Brain microvascular endothelial cell (primary cell): ENCODE results near the gene E2F2.
A peak's percentile ranks its signal among the peaks of the same experiment; 100 is the strongest.

Experiments
- DNase-seq: peaks from one replicate; pipeline ENCODE4 v3.0.0-alpha.2; 2020
- H3K27ac ChIP-seq: fragments of 250-450 bp; sonication (Bioruptor Pico); 2 replicates; pipeline ENCODE4 v1.5.1; 2020; ENCODE audit warnings: mild to moderate bottlenecking, moderate library complexity
- H3K27me3 ChIP-seq: fragments of 250-450 bp; sonication (Bioruptor Pico); replicated peaks from 2 replicates; pipeline ENCODE4 v1.5.1; 2020; ENCODE audit warnings: mild to moderate bottlenecking
- H3K36me3 ChIP-seq: fragments of 250-450 bp; sonication (Bioruptor Pico); replicated peaks from 2 replicates; pipeline ENCODE4 v1.5.1; 2020; ENCODE audit warnings: mild to moderate bottlenecking
- H3K4me3 ChIP-seq: 2 replicates; pipeline ENCODE4 v1.5.1; 2011; ENCODE audit warnings: low read depth, mild to moderate bottlenecking, control low read depth, low read length, moderate library complexity
- CTCF ChIP-seq: IDR thresholded peaks from 2 replicates; pipeline ENCODE4 v1.5.1; 2011; ENCODE audit warnings: low read depth, mild to moderate bottlenecking, moderate library complexity, low read length, control low read depth, inconsistent platforms; ENCODE audit errors: missing control alignments
- in situ Hi-C: cut with HindIII; loops from 2 replicates; pipeline ENCODE4 v1.10.0; 2017; ENCODE audit warnings: low sequenced_read_pairs, low pct_ligation_motif_present

Gene E2F2

GRCh38 chr1:23576338-23577055, 45.5 kb upstream of the E2F2 start:
- no peak for DNase-seq
- TF ChIP-seq CTCF: no peak
- peak overlapping the region; percentile 99 for H3K27ac ChIP-seq
- in situ Hi-C loops: no loop called here
- no peaks in the 10 kb centered on the region for H3K27me3 ChIP-seq
- H3K36me3 ChIP-seq: no peaks in the 10 kb centered on the region
- H3K4me3 ChIP-seq: peak overlapping the region; percentile 33

GRCh38 chr1:23575226-23575810, 44.3 kb upstream of the E2F2 start:
- TF ChIP-seq CTCF: no peak
- Histone ChIP-seq H3K4me3 (no peak overlapping the region), H3K36me3 (no peaks in the 10 kb centered on the region), H3K27me3 (no peaks in the 10 kb centered on the region), H3K27ac (peak overlapping the region; percentile 99)
- in situ Hi-C loops: no loop called here
- DNase-seq: no peak

- Histone ChIP-seq H3K27me3 (no peaks in the 10 kb centered on the region), H3K4me3 (no peak overlapping the region), H3K27ac (no peak overlapping the region), H3K36me3 (no peaks in the 10 kb centered on the region)
- no peak for TF ChIP-seq CTCF
- in situ Hi-C loops: no loop called here
- DNase-seq: no peak
Observed at GRCh38 chr1:23574265-23574754, 43.3 kb upstream of the E2F2 start.

- in situ Hi-C loops: no loop called here
- H3K27ac ChIP-seq: no peak overlapping the region
- no peaks in the 10 kb centered on the region for H3K27me3 ChIP-seq
- no peaks in the 10 kb centered on the region for H3K36me3 ChIP-seq
- no peak for TF ChIP-seq CTCF
- no peak for DNase-seq
- H3K4me3 ChIP-seq: no peak overlapping the region
Observed at GRCh38 chr1:23573574-23574182, 42.6 kb upstream of the E2F2 start.

DNA sequence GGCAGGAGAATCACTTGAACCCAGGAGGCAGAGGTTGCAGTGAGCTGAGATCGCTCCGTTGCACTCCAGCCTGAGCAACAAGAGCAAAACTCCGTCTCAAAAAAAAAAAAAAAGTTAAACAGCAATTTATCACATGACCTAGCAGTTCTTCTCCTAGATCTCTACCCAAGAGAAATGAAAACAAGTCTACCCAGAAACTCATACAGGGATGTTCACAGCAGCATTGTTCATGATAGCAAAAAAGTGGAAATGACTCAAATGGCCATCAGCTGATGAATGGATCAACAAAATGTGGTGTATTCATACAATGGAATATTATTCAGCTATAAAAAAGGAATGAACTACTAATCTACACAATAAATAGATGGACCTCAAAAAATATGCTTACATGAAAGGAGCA, 40.4 kb upstream of the E2F2 start:
- in situ Hi-C loops: no loop called here
- TF ChIP-seq CTCF: no peak
- no peaks in the 10 kb centered on the region for H3K27me3 ChIP-seq

More for the DNA sequence above, 40.4 kb upstream of the E2F2 start:
- no peak overlapping the region for H3K4me3 ChIP-seq
- DNase-seq: no peak
- no peaks in the 10 kb centered on the region for H3K36me3 ChIP-seq
- no peak overlapping the region for H3K27ac ChIP-seq
